H1 (cell line): Measurements from ENCODE around the gene MCF2L. TPM values are rescaled to one million over a fixed set of nuclear protein-coding genes. Genes with fewer than 3 reads are reported as not detected.

Experiments
- CTCF ChIA-PET: fragments of 300-600 bp; sonication (Branson Sonifier 250); formaldehyde crosslinking; loops from one replicate; lab custom pipeline; 2021; ENCODE audit not compliant: partially characterized antibody; lab: Charles Lee
- POLR2A ChIA-PET: fragments of 300-600 bp; sonication (Branson Sonifier 250); formaldehyde crosslinking; loops from one replicate; lab custom pipeline; 2021; ENCODE audit warnings: inconsistent platforms; ENCODE audit not compliant: partially characterized antibody; lab: Charles Lee
- DNase-seq, 2 experiments: peaks; one replicate each; pipeline versions ENCODE4 v3.0.0 to v3.0.0-alpha.2; 2010 to 2022; ENCODE audit warnings: low spot score in 2 of 2, low read depth in 1 of 2, mixed read lengths in 1 of 2
- FAIRE-seq: peaks from 2 replicates; lab custom pipeline; 2011; peaks lifted over from hg19 to GRCh38; lab: Jason Lieb, UNC
- H2AFZ ChIP-seq: 2 replicates; pipeline ENCODE4 v1.8.1; 2012; ENCODE audit warnings: low read length, inconsistent platforms
- H2AK5ac ChIP-seq: 2 replicates; pipeline ENCODE4 v1.6.1; 2013; ENCODE audit warnings: low read depth, low read length
- H2BK120ac ChIP-seq: replicated peaks from 2 replicates; pipeline ENCODE3; 2013; ENCODE audit warnings: low read depth, low read length, inconsistent platforms
- H2BK12ac ChIP-seq: 2 replicates; pipeline ENCODE4 v1.6.1; 2013; ENCODE audit warnings: low read depth, low read length
- H2BK15ac ChIP-seq: 2 replicates; pipeline ENCODE4 v1.6.1; 2013; ENCODE audit warnings: low read length
- H2BK20ac ChIP-seq: 2 replicates; pipeline ENCODE4 v1.6.1; 2013; ENCODE audit warnings: low read length
- H2BK5ac ChIP-seq: 2 replicates; pipeline ENCODE4 v1.6.1; 2013; ENCODE audit warnings: low read depth, low read length
- H3K14ac ChIP-seq: 2 replicates; pipeline ENCODE4 v1.6.1; 2013; ENCODE audit warnings: inconsistent platforms; ENCODE audit not compliant: insufficient read length
- H3K18ac ChIP-seq: 2 replicates; pipeline ENCODE4 v1.6.1; 2013; ENCODE audit warnings: low read length; ENCODE audit errors: extremely low read depth
- H3K23ac ChIP-seq: 2 replicates; pipeline ENCODE4 v1.6.1; 2013; ENCODE audit warnings: inconsistent platforms; ENCODE audit not compliant: insufficient read length
- H3K23me2 ChIP-seq: 2 replicates; pipeline ENCODE4 v1.6.1; 2013; ENCODE audit warnings: low read depth, low read length
- H3K27ac ChIP-seq: 2 replicates; pipeline ENCODE4 v1.6.1; 2011; ENCODE audit warnings: low read depth, low read length, inconsistent platforms
- H3K27me3 ChIP-seq, 4 experiments: replicated peaks in 1 of 4; 1 replicate in 1 of 4; 2 replicates in 3 of 4; pipeline versions ENCODE4 v1.6.1 to v1.8.1; 2011 to 2013; ENCODE audit warnings: low read length in 3 of 4, mild to moderate bottlenecking in 3 of 4, inconsistent platforms in 2 of 4, mixed read lengths in 2 of 4, moderate library complexity in 1 of 4; ENCODE audit not compliant: control insufficient read depth in 3 of 4, insufficient read depth in 3 of 4; ENCODE audit errors: extremely low read depth in 1 of 4
- H3K36me3 ChIP-seq, 4 experiments: 2 replicates each; pipeline versions ENCODE4 v1.6.1 to v1.8.1; 2011 to 2013; ENCODE audit warnings: mild to moderate bottlenecking in 4 of 4, low read length in 3 of 4, moderate library complexity in 2 of 4, control low read depth in 1 of 4, inconsistent platforms in 1 of 4; ENCODE audit not compliant: insufficient read depth in 4 of 4, control insufficient read depth in 2 of 4
- H3K4ac ChIP-seq: replicated peaks from 2 replicates; pipeline ENCODE3; 2013; ENCODE audit warnings: low read length, low read depth, mixed read lengths, inconsistent platforms; ENCODE audit not compliant: insufficient read length
- H3K4me1 ChIP-seq, 4 experiments: replicated peaks in 1 of 4; 1 replicate in 1 of 4; 2 replicates in 3 of 4; pipeline versions ENCODE4 v1.6.1 to v1.8.1; 2011 to 2013; ENCODE audit warnings: low read length in 3 of 4, inconsistent platforms in 2 of 4, mixed read lengths in 1 of 4; ENCODE audit not compliant: insufficient read depth in 4 of 4, control insufficient read depth in 3 of 4
- H3K4me2 ChIP-seq, 2 experiments: 2 replicates each; pipeline versions ENCODE4 v1.6.1 to v1.8.1; 2011 to 2013; ENCODE audit warnings: low read depth in 2 of 2, low read length in 2 of 2, control low read depth in 1 of 2, inconsistent platforms in 1 of 2, mild to moderate bottlenecking in 1 of 2; ENCODE audit not compliant: insufficient read depth in 1 of 2
- H3K4me3 ChIP-seq, 4 experiments: fragments of 200-600, 300-600 bp in 1 of 4; sonication (generic), shearing (Covaris generic), sonication (Bioruptor Twin) in 1 of 4; 2 replicates each; pipeline versions ENCODE4 v1.5.1 to v1.8.1; 2011 to 2016; ENCODE audit warnings: low read length in 4 of 4, low read depth in 3 of 4, control low read depth in 2 of 4, inconsistent platforms in 2 of 4, mild to moderate bottlenecking in 2 of 4, mixed read lengths in 1 of 4, moderate library complexity in 1 of 4; ENCODE audit not compliant: insufficient read depth in 2 of 4; ENCODE audit errors: extremely low read depth in 1 of 4
- H3K56ac ChIP-seq: replicated peaks from 2 replicates; pipeline ENCODE3; 2013; ENCODE audit warnings: low read depth, mild to moderate bottlenecking, mixed read lengths, low read length, inconsistent platforms; ENCODE audit not compliant: insufficient read length
- H3K79me1 ChIP-seq: 2 replicates; pipeline ENCODE4 v1.6.1; 2013; ENCODE audit warnings: low read depth, low read length, control low read depth
- H3K79me2 ChIP-seq, 2 experiments: 2 replicates each; pipeline versions ENCODE4 v1.6.1 to v1.8.1; 2012 to 2013; ENCODE audit warnings: low read length in 2 of 2, mild to moderate bottlenecking in 2 of 2, inconsistent platforms in 1 of 2; ENCODE audit not compliant: insufficient read depth in 2 of 2, control insufficient read depth in 1 of 2
- H3K9ac ChIP-seq, 4 experiments: replicated peaks in 1 of 4; 1 replicate in 1 of 4; 2 replicates in 3 of 4; pipeline versions ENCODE4 v1.6.1 to v1.8.1; 2011 to 2013; ENCODE audit warnings: low read depth in 3 of 4, low read length in 3 of 4, control low read depth in 2 of 4, mild to moderate bottlenecking in 2 of 4, moderate library complexity in 2 of 4, inconsistent platforms in 1 of 4; ENCODE audit errors: extremely low read depth in 1 of 4
- H3K9me3 ChIP-seq, 2 experiments: 2 replicates each; pipeline versions ENCODE4 v1.6.1 to v1.8.1; 2012 to 2013; ENCODE audit warnings: mild to moderate bottlenecking in 2 of 2, moderate library complexity in 2 of 2, control low read depth in 1 of 2, inconsistent platforms in 1 of 2, low read depth in 1 of 2, low read length in 1 of 2, mixed read lengths in 1 of 2; ENCODE audit not compliant: insufficient read depth in 2 of 2
- H4K20me1 ChIP-seq, 2 experiments: replicated peaks in 1 of 2; 2 replicates each; pipeline versions ENCODE3 to v1.8.1; 2011 to 2013; ENCODE audit warnings: inconsistent platforms in 2 of 2, low read length in 2 of 2, mild to moderate bottlenecking in 1 of 2; ENCODE audit not compliant: insufficient read depth in 2 of 2, control insufficient read depth in 1 of 2
- H4K5ac ChIP-seq: 2 replicates; pipeline ENCODE4 v1.6.1; 2013; ENCODE audit warnings: low read length, low read depth, mixed read lengths, inconsistent platforms; ENCODE audit not compliant: insufficient read length
- H4K8ac ChIP-seq: 2 replicates; pipeline ENCODE4 v1.8.0; 2013; ENCODE audit warnings: mild to moderate bottlenecking, moderate library complexity, low read length, inconsistent platforms; ENCODE audit not compliant: insufficient read depth; ENCODE audit errors: extremely low read depth
- H4K91ac ChIP-seq: replicated peaks from 2 replicates; pipeline ENCODE3; 2013; ENCODE audit warnings: low read length, mixed read lengths, inconsistent platforms; ENCODE audit not compliant: insufficient read length
- ATF3 ChIP-seq: IDR thresholded peaks from 2 replicates; pipeline ENCODE4 v1.6.1; 2011; ENCODE audit warnings: low read depth, mild to moderate bottlenecking, low read length; ENCODE audit not compliant: insufficient read depth
- CBX5 ChIP-seq: fragments of 300-800, 300-1000 bp; sonication (generic); IDR thresholded peaks from 2 replicates; pipeline ENCODE4 v1.7.1; 2016; ENCODE audit warnings: antibody characterized with exemption, low read length, low read depth
- FOSL1 ChIP-seq: IDR thresholded peaks from 2 replicates; pipeline ENCODE4 v1.6.1; 2011; ENCODE audit warnings: mild to moderate bottlenecking, low read depth, low read length, moderate library complexity; ENCODE audit not compliant: insufficient read depth
- POU5F1 ChIP-seq: IDR thresholded peaks from 2 replicates; pipeline ENCODE4 v1.6.1; 2011; ENCODE audit warnings: low read depth, mild to moderate bottlenecking, low read length, moderate library complexity
- TAF1 ChIP-seq: IDR thresholded peaks from 2 replicates; pipeline ENCODE4 v1.6.1; 2011; ENCODE audit warnings: mild to moderate bottlenecking, low read depth, low read length
- WGBS, 2 experiments: shearing (Covaris generic) in 1 of 2; methylation state at CpG; one replicate each; pipeline versions ENCODE4 v1.1.6 to v1.1.7; 2013 to 2015; ENCODE audit warnings: low lambda C conversion rate in 2 of 2, mixed read lengths in 2 of 2, inconsistent platforms in 1 of 2, low coverage in 1 of 2, missing lambda C conversion rate in 1 of 2; ENCODE audit not compliant: insufficient replicate concordance in 2 of 2, insufficient coverage in 1 of 2, insufficient read length in 1 of 2; ENCODE audit errors: extremely low coverage in 1 of 2, missing lambda C conversion rate in 1 of 2; 5-methylcytosine and 5-hydroxymethylcytosine counted together
- polyA plus RNA-seq, 7 experiments: library from polyadenylated mRNA; depleted of rRNA in 3 of 7; stranded (reverse) in 5 of 7; unstranded in 2 of 7; fragments of >200 nt in 5 of 7; fragments of 200-250 nt in 2 of 7; gene quantifications; 1 replicate in 5 of 7; 2 replicates in 1 of 7; 4 replicates in 1 of 7; pipeline versions ENCODE4 v1.2.1 to v1.2.3, GENCODE V29; 2011 to 2013; ENCODE audit warnings: missing spikeins in 2 of 7, mixed read lengths in 2 of 7
- total RNA-seq: library from RNA; stranded (reverse); fragmentation: NEBNext Ultra II Directional; extraction: Animal tissue kit (Norgen Biotek cat#: 25700); gene quantifications from 2 replicates; pipeline ENCODE4 v1.2.1, GENCODE V29; 2021

Gene MCF2L
- total and polyA plus RNA-seq, 2 of the 8 experiments (the other 6 are each of a cell fraction or from before 2014, with no cell fraction given): 10.1 to 24.4 TPM

GRCh38 chr13:113026391-113026910, 57.4 kb downstream of the MCF2L start:
- Histone ChIP-seq H3K36me3 (no peaks in the 10 kb centered on the region), H2BK120ac (no peak overlapping the region), H3K9me3 (no peaks in the 10 kb centered on the region), H3K4ac (no peak overlapping the region), H3K23ac (no peak overlapping the region), H4K8ac (0 out of 2 replicates have a peak overlapping the region, but pooled peaks have one; percentile 62), H3K27me3 (no peaks in the 10 kb centered on the region), H3K23me2 (peaks cover 3% of the 10 kb centered on the region; the same call in 1 of the 2 replicates), H2BK20ac (no peak overlapping the region), H3K79me1 (no peaks in the 10 kb centered on the region), H3K4me1 (peaks cover 3 to 21% (median 13%) of the 10 kb centered on the region in 4 experiments), H3K56ac (no peak overlapping the region), H4K91ac (no peak overlapping the region), H3K27ac (no peak overlapping the region), H4K20me1 (peaks cover 0 to 7% of the 10 kb centered on the region in 2 experiments), H4K5ac (no peak overlapping the region), H3K4me2 (no peak overlapping the region), H3K14ac (no peak overlapping the region), H3K4me3 (no peak overlapping the region), H3K18ac (no peak overlapping the region), H2AK5ac (0 out of 2 replicates have a peak overlapping the region, but pooled peaks have one; percentile 65), H2BK15ac (no peak overlapping the region), H3K79me2 (no peaks in the 10 kb centered on the region), H3K9ac (no peak overlapping the region), H2BK5ac (0 out of 2 replicates have a peak overlapping the region, but pooled peaks have one; percentile 44), H2BK12ac (no peak overlapping the region), H2AFZ (no peak overlapping the region)
- DNase-seq (no peak), FAIRE-seq (no peak)
- WGBS, 2 experiments: 95% methylated on average over 21 of the region's 21 CpGs; no CpG with 5 or more reads in 1 of the 2 experiments
- TF ChIP-seq POU5F1: no peak
- no peak for TF ChIP-seq CBX5
- no peak for TF ChIP-seq TAF1
- no peak for TF ChIP-seq ATF3
- no peak for TF ChIP-seq FOSL1
- CTCF ChIA-PET: interaction anchor here (0.6 to 7.0 kb wide), 11 partner anchors 7 to 386 kb away, joined by 3 to 72 read pairs (median 7); partner anchors contain the start of genes F10 and MCF2L
- POLR2A ChIA-PET: no interaction called here
